Umbilical cord (tissue), 2 donors: ENCODE results near the gene BTNL3. TPM values are rescaled to one million over a fixed set of nuclear protein-coding genes. Genes with fewer than 3 reads are reported as not detected.

Experiments
- DNase-seq: peaks from one replicate; pipeline ENCODE4 v3.0.0-alpha.2; 2015; ENCODE audit warnings: low spot score
- total RNA-seq: library from RNA; depleted of rRNA; stranded (reverse); fragments of >200 nt; gene quantifications from one replicate; pipeline ENCODE4 v1.2.3, GENCODE V29; 2014; ENCODE audit warnings: low replicate concordance; ENCODE audit not compliant: insufficient read depth

The BTNL3 gene
- total RNA-seq, 1 donor from 2014 or later = not detected

- no peak for DNase-seq
Measured at GRCh38 chr5:181047921-181048320, 59.3 kb downstream of the BTNL3 start.

GRCh38 chr5:181050016-181050415, 61.4 kb downstream of the BTNL3 start:
- no peak for DNase-seq

- no peak for DNase-seq
Measured at GRCh38 chr5:181051841-181052671, 63.4 kb downstream of the BTNL3 start.

- DNase-seq = peak; percentile 1
Measured at GRCh38 chr5:181052672-181053487, 64.2 kb downstream of the BTNL3 start.

- no peak for DNase-seq
Measured at GRCh38 chr5:181053488-181054121, 65.0 kb downstream of the BTNL3 start.

GRCh38 chr5:181054138-181054537, 65.5 kb downstream of the BTNL3 start:
- DNase-seq = no peak

GRCh38 chr5:181054871-181055459, 66.3 kb downstream of the BTNL3 start:
- DNase-seq = no peak

Other genes starting within 250 kb of the BTNL3 start
- not detected for gene OR2Y1, start 248.8 kb upstream of the BTNL3 start, total RNA-seq
- gene MGAT1, start 186.0 kb upstream of the BTNL3 start, total RNA-seq = 98.7 TPM
- gene ZFP62, start 127.6 kb upstream of the BTNL3 start, total RNA-seq = 25.8 TPM
- gene BTNL8, start 89.7 kb upstream of the BTNL3 start, total RNA-seq = not detected
- gene BTNL9, start 51.4 kb downstream of the BTNL3 start, total RNA-seq = 7.0 TPM
- 0.96 TPM for gene OR2V1, start 142.3 kb downstream of the BTNL3 start, total RNA-seq
- gene OR2V2, start 158.7 kb downstream of the BTNL3 start, total RNA-seq = 2.4 TPM
- gene TRIM7, start 216.3 kb downstream of the BTNL3 start, total RNA-seq = 2.2 TPM
- 18.1 TPM for gene TRIM41, start 234.4 kb downstream of the BTNL3 start, total RNA-seq